Epithelial cell of esophagus (primary cell): Measurements from ENCODE around the gene CREB3.
A peak's percentile ranks its signal among the peaks of the same experiment; 100 is the strongest.

Experiments used
- DNase-seq: peaks from one replicate; pipeline ENCODE4 v3.0.0; 2010; ENCODE audit warnings: low read depth
- H3K4me3 ChIP-seq: 2 replicates; pipeline ENCODE4 v1.5.1; 2011; ENCODE audit warnings: mild to moderate bottlenecking, low read length, control low read depth
- CTCF ChIP-seq: IDR thresholded peaks from 2 replicates; pipeline ENCODE4 v1.5.1; 2011; ENCODE audit warnings: low read depth, mild to moderate bottlenecking, low read length, control low read depth, inconsistent platforms; ENCODE audit not compliant: insufficient read depth; ENCODE audit errors: missing control alignments

The CREB3 gene

DNA sequence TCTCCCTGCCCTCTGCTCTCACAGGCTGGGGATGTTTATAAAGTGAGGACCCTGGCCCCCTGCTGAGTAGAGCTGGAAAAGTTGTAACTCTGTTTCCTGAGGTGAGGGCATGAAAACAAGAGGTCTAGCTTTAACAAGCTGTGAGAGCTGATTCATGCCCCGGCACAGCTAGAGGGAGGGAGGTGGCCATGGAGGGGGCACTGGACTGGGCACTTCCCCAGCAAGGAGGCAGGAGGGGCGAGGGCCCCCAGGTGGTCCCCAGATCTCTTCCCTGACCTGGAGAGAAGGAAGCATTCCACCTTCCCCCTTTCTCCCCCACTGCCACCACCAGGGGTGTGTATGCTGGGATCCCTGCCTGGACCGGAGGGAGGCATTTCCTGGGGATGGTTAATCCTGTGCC, 21.8 kb downstream of the CREB3 start, which contains the start of gene MSMP:
MSMP (minus strand) TSS at position 13 of the 400 bp plus-strand sequence. CDS start 147 bp downstream, outside the sequence.
- no peak for DNase-seq
- H3K4me3 ChIP-seq: no peak within 1 kb of the TSS
- TF ChIP-seq CTCF: no peak

GRCh38 chr9:35755071-35755470, 22.6 kb downstream of the CREB3 start:
- no peak for TF ChIP-seq CTCF
- H3K4me3 ChIP-seq: no peak overlapping the region
- DNase-seq: no peak

- peak; percentile 73 for TF ChIP-seq CTCF
- DNase-seq: peak; percentile 56
- H3K4me3 ChIP-seq: peak overlapping the region; percentile 64
These were observed 24.1 kb downstream of the CREB3 start for GRCh38 chr9:35756275-35757225.

DNA sequence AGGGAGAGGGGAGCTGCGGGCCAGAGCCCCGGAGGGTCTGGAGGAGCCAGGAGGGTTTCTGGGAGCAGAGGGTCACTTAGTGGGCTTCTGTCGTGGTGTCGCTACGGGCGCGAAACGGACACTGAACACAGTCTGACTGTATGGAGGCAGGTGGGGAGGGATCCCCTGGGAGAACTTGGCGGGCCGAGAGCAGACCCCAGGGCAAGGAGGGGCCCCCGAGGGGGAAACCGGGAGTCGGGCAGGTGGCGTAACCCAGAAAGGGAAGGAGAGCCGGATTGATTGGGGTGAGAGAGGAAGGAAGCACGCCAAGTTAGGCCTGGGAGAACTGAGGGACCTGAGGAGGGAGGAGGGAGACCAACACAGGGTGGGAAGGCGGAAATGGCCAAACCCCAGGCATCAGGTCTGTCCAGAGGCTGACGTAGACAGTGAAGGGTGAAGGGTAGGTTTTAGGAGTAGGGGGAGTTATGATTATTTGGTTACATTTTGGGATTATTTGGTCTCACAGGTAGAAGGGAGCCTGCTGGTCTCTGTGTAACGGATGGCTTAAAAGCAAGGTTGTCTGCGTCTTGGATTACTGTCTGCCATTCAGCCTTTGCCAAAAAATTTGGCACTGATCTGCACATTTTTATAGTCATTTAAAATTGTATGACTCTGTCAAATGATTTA, 24.9 kb downstream of the CREB3 start:
- peak overlapping the region; percentile 64 for H3K4me3 ChIP-seq
- TF ChIP-seq CTCF: no peak
- DNase-seq: peak; percentile 39

- no peak overlapping the region for H3K4me3 ChIP-seq
These were observed 25.4 kb downstream of the CREB3 start for GRCh38 chr9:35757892-35758275.

GRCh38 chr9:35758475-35759050, 26.1 kb downstream of the CREB3 start:
- no peak for TF ChIP-seq CTCF
- DNase-seq: no peak
- H3K4me3 ChIP-seq: no peak overlapping the region

More at GRCh38 chr9:35757892-35758275, 25.4 kb downstream of the CREB3 start:
- no peak for DNase-seq
- no peak for TF ChIP-seq CTCF
